Naive thymus-derived CD4-positive, alpha-beta T cell (primary cell): ENCODE measurements around the gene GLE1. TPM values are rescaled to one million over a fixed set of nuclear protein-coding genes. Genes with fewer than 3 reads are reported as not detected.

Experiments
- ATAC-seq: fragments of 150-1000 bp; cut with Tn5 transposase; 2 replicates; pipeline ENCODE4 v1.10.0; 2021; ENCODE audit warnings: mild to moderate bottlenecking, moderate library complexity
- CTCF ChIA-PET: fragments of 350-600 bp; sonication (Branson Sonifier 250); formaldehyde crosslinking; loops from one replicate; lab custom pipeline; 2021; ENCODE audit warnings: antibody characterized with exemption; lab: Charles Lee
- POLR2A ChIA-PET: fragments of 350-600 bp; sonication (Branson Sonifier 250); formaldehyde crosslinking; loops from one replicate; lab custom pipeline; 2021; ENCODE audit warnings: antibody characterized with exemption, inconsistent platforms; lab: Charles Lee
- DNase-seq, 9 donors: peaks; one replicate each; pipeline versions ENCODE4 v3.0.0 to v3.0.0-alpha.2; 2020 to 2022; ENCODE audit warnings: mixed read lengths in 1 of 9
- H3K27ac ChIP-seq: one replicate; pipeline ENCODE4 v1.7.0; 2013; ENCODE audit warnings: mild to moderate bottlenecking, low read depth, low read length, moderate library complexity
- H3K27me3 ChIP-seq, 2 donors: one replicate each; pipeline ENCODE4 v1.7.0; 2013; ENCODE audit warnings: low read length in 2 of 2, mild to moderate bottlenecking in 2 of 2, moderate library complexity in 2 of 2; ENCODE audit not compliant: control insufficient read depth in 2 of 2, insufficient read depth in 2 of 2
- H3K36me3 ChIP-seq, 3 experiments: 1 replicate in 2 of 3; 2 replicates in 1 of 3; pipeline ENCODE4 v1.7.0; 2013; ENCODE audit warnings: low read length in 3 of 3, mild to moderate bottlenecking in 3 of 3, moderate library complexity in 1 of 3; ENCODE audit not compliant: insufficient read depth in 3 of 3, control insufficient read depth in 2 of 3
- H3K4me1 ChIP-seq, 2 donors: one replicate each; pipeline ENCODE4 v1.7.0; 2013; ENCODE audit warnings: low read length in 2 of 2, mild to moderate bottlenecking in 2 of 2, moderate library complexity in 1 of 2; ENCODE audit not compliant: control insufficient read depth in 2 of 2, insufficient read depth in 2 of 2
- H3K4me3 ChIP-seq: 2 replicates; pipeline ENCODE4 v1.7.0; 2013; ENCODE audit warnings: mild to moderate bottlenecking, low read length
- H3K9me3 ChIP-seq, 3 experiments: 1 replicate in 2 of 3; 2 replicates in 1 of 3; pipeline ENCODE4 v1.7.0; 2013; ENCODE audit warnings: low read length in 3 of 3; ENCODE audit not compliant: control insufficient read depth in 2 of 3
- H3K27ac Mint-ChIP-seq, 9 donors: one replicate each; pipeline ENCODE4 v1.8.0; 2020 to 2022; ENCODE audit warnings: mixed read lengths in 9 of 9, mild to moderate bottlenecking in 8 of 9, moderate library complexity in 5 of 9, inconsistent platforms in 2 of 9
- H3K27me3 Mint-ChIP-seq, 5 donors: one replicate each; pipeline ENCODE4 v1.8.0; 2021 to 2022; ENCODE audit warnings: mixed read lengths in 5 of 5, mild to moderate bottlenecking in 1 of 5
- H3K36me3 Mint-ChIP-seq, 5 donors: one replicate each; pipeline ENCODE4 v1.8.0; 2020 to 2022; ENCODE audit warnings: mixed read lengths in 5 of 5, mild to moderate bottlenecking in 3 of 5, inconsistent platforms in 1 of 5
- H3K4me1 Mint-ChIP-seq, 7 donors: one replicate each; pipeline ENCODE4 v1.8.0; 2020 to 2022; ENCODE audit warnings: mixed read lengths in 7 of 7, mild to moderate bottlenecking in 3 of 7, inconsistent platforms in 1 of 7
- H3K4me3 Mint-ChIP-seq, 10 donors: one replicate each; pipeline ENCODE4 v1.8.0; 2020 to 2022; ENCODE audit warnings: mild to moderate bottlenecking in 10 of 10, mixed read lengths in 10 of 10, moderate library complexity in 6 of 10, inconsistent platforms in 2 of 10
- H3K9me3 Mint-ChIP-seq, 11 donors: one replicate each; pipeline ENCODE4 v1.8.0; 2020 to 2022; ENCODE audit warnings: mixed read lengths in 11 of 11, mild to moderate bottlenecking in 4 of 11, inconsistent platforms in 1 of 11, moderate library complexity in 1 of 11
- intact Hi-C, 2 donors: fragments of 100-400 bp; cut with micrococcal nuclease; formaldehyde crosslinking; loops; one replicate each; pipeline ENCODE4 v1.15.1; 2023
- polyA plus RNA-seq, 2 donors: library from polyadenylated mRNA; unstranded; fragments of 300-500 nt; fragmentation: Illumina TruSeq; gene quantifications; one replicate each; pipeline ENCODE4 v1.2.3, GENCODE V29; 2021
- total RNA-seq, 6 experiments: library from RNA in 5 of 6; stranded (reverse) in 5 of 6; gene quantifications; 1 replicate in 5 of 6; 2 replicates in 1 of 6; pipeline ENCODE4 v1.2.3 and lab custom pipeline; 2021 to 2026

The GLE1 gene, protein sequence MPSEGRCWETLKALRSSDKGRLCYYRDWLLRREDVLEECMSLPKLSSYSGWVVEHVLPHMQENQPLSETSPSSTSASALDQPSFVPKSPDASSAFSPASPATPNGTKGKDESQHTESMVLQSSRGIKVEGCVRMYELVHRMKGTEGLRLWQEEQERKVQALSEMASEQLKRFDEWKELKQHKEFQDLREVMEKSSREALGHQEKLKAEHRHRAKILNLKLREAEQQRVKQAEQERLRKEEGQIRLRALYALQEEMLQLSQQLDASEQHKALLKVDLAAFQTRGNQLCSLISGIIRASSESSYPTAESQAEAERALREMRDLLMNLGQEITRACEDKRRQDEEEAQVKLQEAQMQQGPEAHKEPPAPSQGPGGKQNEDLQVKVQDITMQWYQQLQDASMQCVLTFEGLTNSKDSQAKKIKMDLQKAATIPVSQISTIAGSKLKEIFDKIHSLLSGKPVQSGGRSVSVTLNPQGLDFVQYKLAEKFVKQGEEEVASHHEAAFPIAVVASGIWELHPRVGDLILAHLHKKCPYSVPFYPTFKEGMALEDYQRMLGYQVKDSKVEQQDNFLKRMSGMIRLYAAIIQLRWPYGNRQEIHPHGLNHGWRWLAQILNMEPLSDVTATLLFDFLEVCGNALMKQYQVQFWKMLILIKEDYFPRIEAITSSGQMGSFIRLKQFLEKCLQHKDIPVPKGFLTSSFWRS
- 10 to 100 TPM; 14.2 to 46.5 (median 30.5) TPM for total RNA-seq
- polyA plus RNA-seq, result 10 to 100 TPM; 21.2 to 34.5 TPM
- 44.2 reads per million, percentile 68 among the genes with 10 or more reads in this experiment for total RNA-seq (lab: John Stamatoyannopoulos, UW)

DNA sequence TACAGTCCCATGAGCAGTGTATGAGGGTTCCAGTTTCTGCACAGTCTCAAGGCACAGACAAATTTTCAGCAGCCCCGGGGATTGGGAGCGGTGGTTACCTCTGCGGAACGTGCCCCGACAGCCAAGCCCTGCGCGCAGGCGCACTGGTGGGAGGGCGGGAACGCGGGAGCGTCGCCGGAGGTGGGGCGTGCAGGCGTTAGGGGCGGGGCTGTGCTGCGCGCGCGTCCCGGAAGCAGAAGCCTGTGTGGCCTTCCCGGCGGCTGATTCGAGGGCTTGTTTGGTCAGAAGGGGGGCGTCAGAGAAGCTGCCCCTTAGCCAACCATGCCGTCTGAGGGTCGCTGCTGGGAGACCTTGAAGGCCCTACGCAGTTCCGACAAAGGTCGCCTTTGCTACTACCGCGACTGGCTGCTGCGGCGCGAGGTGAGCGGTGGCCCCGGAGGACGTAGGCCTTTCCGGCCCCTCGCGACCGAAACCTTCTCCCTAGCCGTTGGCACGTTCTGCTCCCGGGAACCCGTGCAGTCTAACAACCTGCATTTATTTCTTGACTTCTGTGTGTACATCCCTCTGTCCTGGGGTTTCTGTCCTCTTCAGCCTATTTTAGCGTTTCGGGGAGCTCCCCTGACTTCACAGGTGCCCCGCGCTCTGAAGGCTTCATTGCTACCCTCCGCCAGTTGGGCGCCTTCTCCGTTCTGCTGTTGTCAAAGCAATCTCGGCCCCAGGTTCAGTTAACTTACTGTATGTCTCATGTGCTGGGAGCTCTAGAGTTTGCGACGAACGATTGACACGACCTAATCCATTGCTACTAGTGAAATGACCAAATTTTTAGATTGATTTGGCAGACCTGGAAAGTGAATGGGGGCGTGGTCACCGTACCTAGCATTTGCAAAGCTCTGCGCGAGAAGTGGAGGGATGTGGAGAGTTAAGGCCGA, at the start of gene GLE1:
GLE1 (plus strand) TSS at position 235 of the 929 bp plus-strand sequence; CDS start at position 322, 87 bp downstream.
- H3K27ac ChIP-seq, result peak within 1 kb of the TSS; percentile 92
- H3K4me1 ChIP-seq, result peaks cover 8 to 11% of the 10 kb centered on the region in 2 donors
- H3K9me3 Mint-ChIP-seq, result no peaks in the 10 kb centered on the region
- peaks cover 0 to 38% (median 34%) of the 10 kb centered on the region in 7 donors for H3K4me1 Mint-ChIP-seq
- peaks cover 0 to 36% (median 0%) of the 10 kb centered on the region in 3 experiments for H3K36me3 ChIP-seq
- intact Hi-C loops, result loop anchor here (1.0 to 5.0 kb wide), 11 partner anchors 48 to 266 kb away; partner anchors contain the start of genes ODF2 (in 2 of the 2), SPTAN1 (in 2 of the 2), COQ4 (in 1 of the 2) and GOLGA2 (in 1 of the 2)
- POLR2A ChIA-PET, result interaction anchor here (0.7 to 3.6 kb wide), 16 partner anchors 10 to 219 kb away, joined by 3 to 38 read pairs (median 4); partner anchors contain the start of genes COQ4, ODF2, SPTAN1 and URM1
- CTCF ChIA-PET, result interaction anchor here (0.7 to 1.0 kb wide), 2 partner anchors 142 to 179 kb away, joined by 3 to 4 read pairs; no protein-coding TSS in a partner anchor
- H3K36me3 Mint-ChIP-seq, result peaks cover 0 to 29% (median 13%) of the 10 kb centered on the region in 5 donors
- peak within 1 kb of the TSS; percentile 92 to 100 (median 99) for H3K4me3 Mint-ChIP-seq
- peak within 1 kb of the TSS; percentile 82 to 100 (median 99) for H3K27ac Mint-ChIP-seq
- no peaks in the 10 kb centered on the region for H3K9me3 ChIP-seq
- peak within 1 kb of the TSS; percentile 97 for H3K4me3 ChIP-seq
- DNase-seq (peak; percentile 93 to 99 (median 97)), ATAC-seq (peak; percentile 98)
- H3K27me3 ChIP-seq, result no peaks in the 10 kb centered on the region
- no peaks in the 10 kb centered on the region for H3K27me3 Mint-ChIP-seq

DNA sequence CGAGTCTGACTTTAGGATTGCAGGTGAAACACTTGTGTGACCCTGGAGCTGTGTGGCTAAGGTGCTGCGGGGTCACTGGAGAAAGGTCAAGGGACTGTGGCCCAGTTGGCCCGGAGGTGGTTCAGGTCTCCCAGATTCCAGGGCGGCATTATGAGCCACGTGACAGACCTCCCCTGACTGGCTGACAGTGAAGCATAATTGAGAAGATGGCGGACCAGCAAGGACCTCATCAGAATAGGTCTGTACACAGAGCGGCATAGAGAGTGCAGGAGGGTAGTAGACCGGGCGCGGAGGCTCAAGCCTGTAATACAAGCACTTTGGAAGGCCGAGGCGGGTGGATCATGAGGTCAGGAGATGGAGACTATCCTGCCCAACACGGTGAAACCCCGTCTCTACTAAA, 49.5 kb upstream of the GLE1 start:
- H3K27me3 ChIP-seq, result no peaks in the 10 kb centered on the region
- no peaks in the 10 kb centered on the region for H3K27me3 Mint-ChIP-seq
- no peak overlapping the region for H3K4me3 ChIP-seq
- no peak for ATAC-seq
- H3K27ac Mint-ChIP-seq, result peak overlapping the region; percentile 32 to 93 (median 62)
- no peak for DNase-seq
- ChIA-PET POLR2A (interaction anchor here (1.2 to 1.3 kb wide), 2 partner anchors 35 to 179 kb away, joined by 3 to 5 read pairs; partner anchors contain the start of genes GOLGA2 and SWI5), CTCF (interaction anchor here (0.7 kb wide), 1 partner anchor 389 kb away, joined by 3 read pairs; no protein-coding TSS in a partner anchor)
- H3K36me3 Mint-ChIP-seq, result peaks cover 0 to 8% (median 0%) of the 10 kb centered on the region in 5 donors
- peaks cover 0 to 2% (median 0%) of the 10 kb centered on the region in 3 experiments for H3K36me3 ChIP-seq
- H3K4me3 Mint-ChIP-seq, result peak overlapping the region; percentile 12 to 92 (median 68)
- H3K9me3 ChIP-seq, result no peaks in the 10 kb centered on the region
- intact Hi-C loops, result loop anchor here (5.0 to 10.0 kb wide), 6 partner anchors 253 to 1230 kb away; partner anchors contain the start of genes DNM1 (in 1 of the 2), DOLK (in 1 of the 2), ENDOG (in 1 of the 2) and IER5L (in 1 of the 2)
- H3K9me3 Mint-ChIP-seq, result no peaks in the 10 kb centered on the region
- H3K27ac ChIP-seq, result no peak overlapping the region
- H3K4me1 ChIP-seq, result peaks cover 7 to 9% of the 10 kb centered on the region in 2 donors
- H3K4me1 Mint-ChIP-seq, result peaks cover 13 to 26% (median 19%) of the 10 kb centered on the region in 7 donors

DNA sequence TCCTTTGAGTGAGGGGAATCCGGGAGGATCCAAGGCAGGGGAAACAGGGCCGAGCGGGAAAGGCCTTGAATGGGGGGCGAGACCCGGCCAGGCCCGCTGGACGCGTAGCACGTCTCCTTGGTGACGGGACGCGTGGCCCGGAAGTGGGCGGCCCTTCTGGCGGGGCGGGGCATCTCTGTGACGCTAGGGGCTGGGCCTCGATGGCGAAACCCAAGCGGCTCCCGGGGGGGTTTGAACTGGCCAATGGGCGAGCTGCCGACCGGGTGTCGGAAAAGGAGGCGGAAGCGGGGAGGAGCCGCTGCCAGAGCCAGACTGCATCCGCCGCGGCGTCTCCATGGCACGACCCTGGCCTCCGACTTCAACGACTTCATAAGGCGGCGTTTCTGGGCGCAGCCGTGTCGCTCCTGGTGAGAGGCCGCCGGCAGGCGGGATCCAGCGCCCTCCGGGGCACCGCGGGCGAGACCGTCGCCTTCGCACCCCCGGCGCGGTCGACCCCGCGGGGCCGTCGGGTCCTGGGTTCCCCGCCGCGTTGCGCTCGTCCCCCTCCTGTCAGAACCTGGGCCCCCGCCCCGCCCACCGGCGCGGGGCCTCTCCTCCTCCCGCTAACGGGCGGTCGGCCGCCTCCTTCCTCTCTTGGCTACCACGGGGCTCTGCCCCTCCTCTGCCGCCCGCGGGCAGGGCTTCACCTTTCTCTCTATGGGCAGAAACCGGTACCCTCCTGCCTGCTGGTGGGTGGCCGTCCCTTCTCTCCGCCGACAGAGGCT, 48.5 kb upstream of the GLE1 start, which contains the start of gene ODF2:
ODF2 (plus strand) TSS at position 158 of the 764 bp plus-strand sequence; CDS start at position 244, 86 bp downstream.
- DNase-seq, result peak; percentile 96 to 99 (median 98)
- H3K36me3 ChIP-seq, result peaks cover 4 to 13% (median 5%) of the 10 kb centered on the region in 3 experiments
- CTCF ChIA-PET, result no interaction called here
- no peaks in the 10 kb centered on the region for H3K9me3 Mint-ChIP-seq
- H3K4me1 Mint-ChIP-seq, result peaks cover 15 to 27% (median 20%) of the 10 kb centered on the region in 7 donors
- peaks cover 7 to 9% of the 10 kb centered on the region in 2 donors for H3K4me1 ChIP-seq
- H3K27ac Mint-ChIP-seq, result peak within 1 kb of the TSS; percentile 76 to 94 (median 90)
- POLR2A ChIA-PET, result interaction anchor here (0.6 to 1.3 kb wide), 4 partner anchors 36 to 180 kb away, joined by 3 to 5 read pairs (median 3); partner anchors contain the start of genes GOLGA2 and SWI5
- H3K4me3 ChIP-seq, result peak within 1 kb of the TSS; percentile 87
- H3K36me3 Mint-ChIP-seq, result peaks cover 0 to 18% (median 0%) of the 10 kb centered on the region in 5 donors
- H3K27me3 Mint-ChIP-seq, result no peaks in the 10 kb centered on the region
- H3K27ac ChIP-seq, result peak within 1 kb of the TSS; percentile 88
- peak; percentile 94 for ATAC-seq
- peak within 1 kb of the TSS; percentile 85 to 94 (median 90) for H3K4me3 Mint-ChIP-seq
- intact Hi-C loops, result loop anchor here (1.0 to 10.0 kb wide), 24 partner anchors 18 to 1231 kb away; partner anchors contain the start of genes COQ4 (in 2 of the 2), GLE1 (in 2 of the 2), SET (in 2 of the 2) and SPTAN1 (in 2 of the 2)
- no peaks in the 10 kb centered on the region for H3K9me3 ChIP-seq
- no peaks in the 10 kb centered on the region for H3K27me3 ChIP-seq

DNA sequence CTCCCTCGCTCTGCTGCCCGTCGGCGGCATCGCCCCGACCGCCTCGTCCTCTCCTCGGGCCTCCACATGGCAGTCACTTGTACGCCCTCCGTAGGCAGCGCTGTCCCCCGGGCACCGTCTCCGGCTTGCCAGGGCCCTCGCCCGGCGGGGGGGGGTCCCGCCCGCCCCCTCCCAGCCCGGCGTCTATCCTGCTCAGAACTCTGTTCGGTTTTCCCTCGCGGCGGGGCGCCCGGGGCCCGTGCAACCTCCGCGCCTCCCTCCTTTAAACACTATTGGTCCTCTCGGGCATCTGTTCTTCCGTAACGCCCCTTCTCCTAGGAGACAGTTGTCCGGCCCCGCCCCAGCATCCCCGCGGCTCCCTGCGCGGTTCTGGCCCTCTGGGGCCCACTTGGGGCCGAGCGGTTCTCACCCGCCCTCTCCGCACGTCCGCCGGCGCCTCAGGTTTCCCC, 47.9 kb upstream of the GLE1 start:
- ATAC-seq (peak; percentile 57), DNase-seq (peak in 8 of 9 donors; percentile 41 to 76 (median 56))
- H3K27ac Mint-ChIP-seq, result peak overlapping the region; percentile 76 to 94 (median 90)
- no peaks in the 10 kb centered on the region for H3K9me3 Mint-ChIP-seq
- Histone ChIP-seq H3K4me3 (peak overlapping the region; percentile 87), H3K4me1 (peaks cover 7 to 9% of the 10 kb centered on the region in 2 donors), H3K9me3 (no peaks in the 10 kb centered on the region), H3K27me3 (no peaks in the 10 kb centered on the region), H3K36me3 (peaks cover 6 to 16% (median 8%) of the 10 kb centered on the region in 3 experiments), H3K27ac (peak overlapping the region; percentile 88)
- POLR2A ChIA-PET, result no interaction called here
- no peaks in the 10 kb centered on the region for H3K27me3 Mint-ChIP-seq
- intact Hi-C loops, result loop anchor here (1.0 to 10.0 kb wide), 24 partner anchors 18 to 1232 kb away; partner anchors contain the start of genes COQ4 (in 2 of the 2), GLE1 (in 2 of the 2), SET (in 2 of the 2) and SPTAN1 (in 2 of the 2)
- peak overlapping the region; percentile 85 to 94 (median 90) for H3K4me3 Mint-ChIP-seq
- CTCF ChIA-PET, result no interaction called here
- peaks cover 0 to 19% (median 0%) of the 10 kb centered on the region in 5 donors for H3K36me3 Mint-ChIP-seq
- peaks cover 15 to 27% (median 20%) of the 10 kb centered on the region in 7 donors for H3K4me1 Mint-ChIP-seq
